Lower leg skin (tissue), 4 donors: ENCODE measurements around the gene STPG1. TPM values are rescaled to one million over a fixed set of nuclear protein-coding genes. Genes with fewer than 3 reads are reported as not detected.
"Not testable (repeated sequence)": the region's sequence is repeated elsewhere in the genome, so short reads cannot be mapped to it uniquely, and the experiment has no call there.

Experiments
- DNase-seq, 2 donors: peaks; one replicate each; pipeline ENCODE4 v3.0.0-alpha.2; 2019; ENCODE audit warnings: low spot score in 2 of 2
- H3K4me3 ChIP-seq: fragments of 200-600 bp; sonication (generic); 2 replicates; pipeline ENCODE4 v1.5.1; 2017; ENCODE audit warnings: mild to moderate bottlenecking, low read depth; ENCODE audit not compliant: poor library complexity, severe bottlenecking
- POLR2A ChIP-seq, 2 donors: fragments of 450-650 bp; IDR thresholded peaks; one replicate each; pipeline ENCODE4 v1.6.1; 2016 to 2017; ENCODE audit warnings: antibody characterized with exemption in 2 of 2, mild to moderate bottlenecking in 1 of 2, moderate library complexity in 1 of 2
- WGBS, 2 donors: methylation state at CpG; one replicate each; pipeline ENCODE4 v1.1.5; 2018; 5-methylcytosine and 5-hydroxymethylcytosine counted together
- intact Hi-C: fragments of 100-400 bp; cut with DNase I; formaldehyde crosslinking; loops from one replicate; pipeline ENCODE4 v1.15.0; 2023; ENCODE audit warnings: low total_unique reads
- total RNA-seq, 4 donors: library from RNA; depleted of rRNA; stranded (reverse); fragments of >200 nt; gene quantifications; one replicate each; pipeline ENCODE4 v1.1.0, GENCODE V29; 2016
- TF ChIP-seq, protein P1 (sequence below), 3 donors: fragments of 450-650 bp; IDR thresholded peaks; one replicate each; pipeline ENCODE4 v1.5.1; 2016; ENCODE audit warnings: antibody characterized with exemption in 3 of 3, mild to moderate bottlenecking in 3 of 3, moderate library complexity in 2 of 3

Gene STPG1
- total RNA-seq, 4 donors from 2014 or later, result 3.6 to 8.5 (median 6.4) TPM

DNA sequence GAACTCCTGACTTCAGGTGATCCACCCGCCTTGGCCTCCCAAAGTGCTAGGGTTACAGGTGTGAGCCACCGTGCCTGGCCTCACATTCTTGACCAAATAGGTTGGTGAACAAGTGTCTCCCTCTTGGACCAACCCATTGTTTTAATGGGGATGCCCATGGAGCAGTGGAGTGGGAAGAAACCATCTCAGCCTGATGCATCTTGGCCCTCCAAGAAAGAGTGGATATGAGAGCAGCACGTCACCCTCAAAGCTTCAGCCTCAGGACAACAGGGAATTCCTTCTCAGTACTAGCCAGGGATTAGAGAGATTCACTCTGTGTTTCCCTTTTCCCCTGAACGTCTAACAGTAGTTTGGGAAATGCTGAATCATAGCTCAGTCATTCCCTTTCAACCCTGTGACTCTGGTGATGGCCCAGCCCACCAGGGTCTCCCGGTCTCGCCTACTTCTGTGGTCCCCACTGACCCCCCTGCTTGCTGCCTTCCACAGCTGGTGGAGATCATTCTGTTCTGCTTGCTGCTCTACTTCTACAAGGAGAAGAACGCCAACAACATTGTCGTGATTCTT is 39.4 kb upstream of the STPG1 start:
- no peak overlapping the region for H3K4me3 ChIP-seq
- TF ChIP-seq, protein P1, sequence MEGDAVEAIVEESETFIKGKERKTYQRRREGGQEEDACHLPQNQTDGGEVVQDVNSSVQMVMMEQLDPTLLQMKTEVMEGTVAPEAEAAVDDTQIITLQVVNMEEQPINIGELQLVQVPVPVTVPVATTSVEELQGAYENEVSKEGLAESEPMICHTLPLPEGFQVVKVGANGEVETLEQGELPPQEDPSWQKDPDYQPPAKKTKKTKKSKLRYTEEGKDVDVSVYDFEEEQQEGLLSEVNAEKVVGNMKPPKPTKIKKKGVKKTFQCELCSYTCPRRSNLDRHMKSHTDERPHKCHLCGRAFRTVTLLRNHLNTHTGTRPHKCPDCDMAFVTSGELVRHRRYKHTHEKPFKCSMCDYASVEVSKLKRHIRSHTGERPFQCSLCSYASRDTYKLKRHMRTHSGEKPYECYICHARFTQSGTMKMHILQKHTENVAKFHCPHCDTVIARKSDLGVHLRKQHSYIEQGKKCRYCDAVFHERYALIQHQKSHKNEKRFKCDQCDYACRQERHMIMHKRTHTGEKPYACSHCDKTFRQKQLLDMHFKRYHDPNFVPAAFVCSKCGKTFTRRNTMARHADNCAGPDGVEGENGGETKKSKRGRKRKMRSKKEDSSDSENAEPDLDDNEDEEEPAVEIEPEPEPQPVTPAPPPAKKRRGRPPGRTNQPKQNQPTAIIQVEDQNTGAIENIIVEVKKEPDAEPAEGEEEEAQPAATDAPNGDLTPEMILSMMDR (IDR thresholded peaks at IDR 0.05), result no peak
- no peak for TF ChIP-seq POLR2A (IDR thresholded peaks at IDR 0.05)
- peak in 1 of 2 donors; percentile 15 for DNase-seq
- WGBS, 2 donors, result 92 to 93% methylated on average over 8 of the region's 8 CpGs
- intact Hi-C loops, result no loop called here

DNA sequence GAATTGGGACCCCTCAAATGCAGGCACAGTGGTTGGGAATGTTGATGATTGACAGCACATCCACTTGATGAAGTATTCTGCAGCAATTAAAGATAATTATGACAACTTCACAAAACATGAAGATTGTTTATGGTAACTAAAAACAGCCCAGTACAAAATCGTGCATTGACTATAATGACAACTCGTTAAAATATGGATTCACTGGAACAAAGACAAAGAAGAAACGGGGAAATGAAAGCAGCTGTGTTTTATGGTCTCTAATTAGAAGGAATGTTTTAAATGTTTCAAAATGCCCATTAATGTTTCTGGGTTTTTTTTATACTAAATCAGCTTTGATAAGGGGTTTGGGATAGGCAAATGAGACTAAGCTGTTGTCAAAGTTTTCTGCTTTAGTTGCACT is 38.2 kb upstream of the STPG1 start:
- no peak for TF ChIP-seq POLR2A (IDR thresholded peaks at IDR 0.05)
- TF ChIP-seq, protein P1 (IDR thresholded peaks at IDR 0.05), result no peak
- no peak overlapping the region for H3K4me3 ChIP-seq
- intact Hi-C loops, result no loop called here
- 51 to 64% methylated on average over 3 of the region's 3 CpGs for WGBS, 2 donors
- peak in 1 of 2 donors; percentile 15 for DNase-seq

DNA sequence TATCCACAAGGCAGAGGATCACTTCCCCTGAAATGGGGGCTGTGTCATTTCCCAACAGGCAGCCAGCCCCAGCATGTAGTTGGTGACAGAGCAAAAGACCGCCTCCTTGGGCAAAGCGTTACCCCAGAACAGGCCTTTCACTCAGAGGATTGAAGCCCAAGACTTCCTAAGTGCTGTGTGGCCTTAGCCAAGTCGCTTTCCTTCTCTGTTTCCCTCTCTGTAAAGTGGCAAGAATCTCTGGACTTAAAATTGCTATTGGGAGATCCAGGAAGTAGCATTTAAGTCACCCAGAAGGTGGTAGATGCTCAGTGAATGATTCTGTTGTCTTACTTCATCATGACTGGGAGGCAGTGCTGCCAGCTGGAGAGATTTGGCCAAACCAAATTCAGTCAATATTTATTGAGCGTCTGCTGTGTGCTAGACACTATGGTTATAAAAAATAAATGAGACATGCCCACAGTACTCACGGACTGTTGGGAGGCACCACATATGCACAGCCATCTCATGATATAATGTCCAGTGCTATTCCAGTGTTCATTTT is 37.3 kb upstream of the STPG1 start:
- 96% methylated on average over 5 of the region's 5 CpGs for WGBS, 2 donors
- TF ChIP-seq, protein P1 (IDR thresholded peaks at IDR 0.05), result no peak
- no peak for TF ChIP-seq POLR2A (IDR thresholded peaks at IDR 0.05)
- no peak overlapping the region for H3K4me3 ChIP-seq
- intact Hi-C loops, result no loop called here
- peak in 1 of 2 donors; percentile 50 for DNase-seq

- TF ChIP-seq, protein P1 (IDR thresholded peaks at IDR 0.05), result no peak
- no peak for TF ChIP-seq POLR2A (IDR thresholded peaks at IDR 0.05)
- 88 to 90% methylated on average over 4 of the region's 4 CpGs for WGBS, 2 donors
- no peak for DNase-seq
These were observed 36.7 kb upstream of the STPG1 start for GRCh38 chr1:24450316-24450715.

GRCh38 chr1:24446446-24446845 is 32.9 kb upstream of the STPG1 start:
- H3K4me3 ChIP-seq, DNase-seq, intact Hi-C loops: not testable (repeated sequence)
- WGBS, 2 donors, result 95 to 97% methylated on average over 2 of the region's 2 CpGs

More at GRCh38 chr1:24450316-24450715, 36.7 kb upstream of the STPG1 start:
- no peak overlapping the region for H3K4me3 ChIP-seq
- intact Hi-C loops, result no loop called here

DNA sequence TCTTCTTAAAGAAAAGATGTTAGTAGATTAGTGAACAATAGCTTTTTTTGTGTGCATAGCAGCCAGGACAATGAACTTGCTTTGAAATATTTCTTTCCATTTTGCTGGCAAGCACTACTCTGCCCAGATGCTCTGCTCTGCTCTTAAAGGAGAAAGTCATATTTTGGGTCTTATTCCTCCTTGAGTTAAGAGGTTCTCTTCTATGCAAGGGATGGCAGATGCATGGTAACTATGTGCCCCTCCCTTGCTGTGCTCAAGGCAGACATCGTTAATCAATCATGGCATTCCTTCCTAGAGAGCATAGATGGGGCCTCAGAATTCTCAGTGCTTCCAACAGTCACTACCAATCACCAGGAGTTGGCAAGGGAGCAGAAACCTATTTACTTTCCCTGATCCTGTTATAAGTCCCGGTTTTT is 29.7 kb upstream of the STPG1 start:
- no peak overlapping the region for H3K4me3 ChIP-seq
- 41 to 47% methylated on average over 2 of the region's 2 CpGs for WGBS, 2 donors
- intact Hi-C loops, result no loop called here
- TF ChIP-seq, protein P1 (IDR thresholded peaks at IDR 0.05), result no peak
- no peak for TF ChIP-seq POLR2A (IDR thresholded peaks at IDR 0.05)
- DNase-seq, result peak in 1 of 2 donors; percentile 39
